Stimulated activated CD4-positive, alpha-beta T cell treated with anti-CD3 and anti-CD28 coated beads, Interleukin-12 subunit alpha, Interleukin-12 subunit beta, amount 100 ng/mL, for 48 hours (primary cell): ENCODE measurements around the gene TVP23C.
"Not testable (repeated sequence)": the region's sequence is repeated elsewhere in the genome, so short reads cannot be mapped to it uniquely, and the experiment has no call there.

Experiments
- DNase-seq, 3 donors: peaks; one replicate each; pipeline ENCODE4 v3.0.0-alpha.2; 2020; ENCODE audit warnings: low read depth in 2 of 3, low spot score in 1 of 3

Gene TVP23C

GRCh38 chr17:15563375-15563857 lies at the start of gene TVP23C:
TVP23C (minus strand) TSS chr17:15563483; CDS start chr17:15563448, 35 bp downstream.
- DNase-seq, result peak; percentile 29 to 52 (median 47)

GRCh38 chr17:15592960-15593359 lies 29.7 kb upstream of the TVP23C start:
- not testable (repeated sequence) for DNase-seq

- not testable (repeated sequence) for DNase-seq
These were observed 28.7 kb upstream of the TVP23C start for GRCh38 chr17:15591986-15592385.

GRCh38 chr17:15590844-15591243 lies 27.6 kb upstream of the TVP23C start:
- not testable (repeated sequence) for DNase-seq

GRCh38 chr17:15589544-15590536 lies 26.6 kb upstream of the TVP23C start:
- peak; percentile 6 to 24 (median 15) for DNase-seq

- not testable (repeated sequence) for DNase-seq
These were observed 24.7 kb upstream of the TVP23C start for GRCh38 chr17:15588017-15588416.

- DNase-seq, result not testable (repeated sequence)
These were observed 20.0 kb upstream of the TVP23C start for GRCh38 chr17:15583313-15583712.

- not testable (repeated sequence) for DNase-seq
These were observed 18.2 kb upstream of the TVP23C start for GRCh38 chr17:15581462-15581861.

GRCh38 chr17:15576848-15577247 lies 13.6 kb upstream of the TVP23C start:
- not testable (repeated sequence) for DNase-seq

GRCh38 chr17:15574660-15575059 lies 11.4 kb upstream of the TVP23C start:
- DNase-seq, result not testable (repeated sequence)

GRCh38 chr17:15573870-15574269 lies 10.6 kb upstream of the TVP23C start:
- DNase-seq, result not testable (repeated sequence)

GRCh38 chr17:15562613-15563374 lies 489 bp downstream of the TVP23C start:
- not testable (repeated sequence) for DNase-seq

GRCh38 chr17:15561439-15561838 lies 1.8 kb downstream of the TVP23C start:
- not testable (repeated sequence) for DNase-seq

GRCh38 chr17:15558403-15559105 lies 4.7 kb downstream of the TVP23C start:
- DNase-seq, result not testable (repeated sequence)

GRCh38 chr17:15557334-15557832 lies 5.9 kb downstream of the TVP23C start:
- not testable (repeated sequence) for DNase-seq

- DNase-seq, result not testable (repeated sequence)
These were observed 10.4 kb downstream of the TVP23C start for GRCh38 chr17:15552932-15553331.

- DNase-seq, result not testable (repeated sequence)
These were observed 13.7 kb downstream of the TVP23C start for GRCh38 chr17:15549552-15549951.

GRCh38 chr17:15546604-15547003 lies 16.7 kb downstream of the TVP23C start:
- not testable (repeated sequence) for DNase-seq

GRCh38 chr17:15540371-15541219 lies 22.7 kb downstream of the TVP23C start:
- not testable (repeated sequence) for DNase-seq

- DNase-seq, result not testable (repeated sequence)
These were observed 30.2 kb downstream of the TVP23C start for GRCh38 chr17:15533122-15533521.
